ENCODE data around the gene TRRAP.

GRCh38 chr7:99038086-99038855 is 159.9 kb downstream of the TRRAP start:
- TF ChIP-seq POLR2A (IDR thresholded peaks at IDR 0.05) (no peak), POLR2AphosphoS5 (IDR thresholded peaks at IDR 0.05) (no peak), EP300 (IDR thresholded peaks at IDR 0.05) (no peak)
- TF ChIP-seq, protein P1, sequence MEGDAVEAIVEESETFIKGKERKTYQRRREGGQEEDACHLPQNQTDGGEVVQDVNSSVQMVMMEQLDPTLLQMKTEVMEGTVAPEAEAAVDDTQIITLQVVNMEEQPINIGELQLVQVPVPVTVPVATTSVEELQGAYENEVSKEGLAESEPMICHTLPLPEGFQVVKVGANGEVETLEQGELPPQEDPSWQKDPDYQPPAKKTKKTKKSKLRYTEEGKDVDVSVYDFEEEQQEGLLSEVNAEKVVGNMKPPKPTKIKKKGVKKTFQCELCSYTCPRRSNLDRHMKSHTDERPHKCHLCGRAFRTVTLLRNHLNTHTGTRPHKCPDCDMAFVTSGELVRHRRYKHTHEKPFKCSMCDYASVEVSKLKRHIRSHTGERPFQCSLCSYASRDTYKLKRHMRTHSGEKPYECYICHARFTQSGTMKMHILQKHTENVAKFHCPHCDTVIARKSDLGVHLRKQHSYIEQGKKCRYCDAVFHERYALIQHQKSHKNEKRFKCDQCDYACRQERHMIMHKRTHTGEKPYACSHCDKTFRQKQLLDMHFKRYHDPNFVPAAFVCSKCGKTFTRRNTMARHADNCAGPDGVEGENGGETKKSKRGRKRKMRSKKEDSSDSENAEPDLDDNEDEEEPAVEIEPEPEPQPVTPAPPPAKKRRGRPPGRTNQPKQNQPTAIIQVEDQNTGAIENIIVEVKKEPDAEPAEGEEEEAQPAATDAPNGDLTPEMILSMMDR (IDR thresholded peaks at IDR 0.05): no peak

Measured in upper lobe of left lung (tissue), 4 donors.